K562 (cell line): ENCODE data around the gene RNF227. TPM values are rescaled to one million over a fixed set of nuclear protein-coding genes. Genes with fewer than 3 reads are reported as not detected.
A peak's percentile ranks its signal among the peaks of the same experiment; 100 is the strongest.

Experiments
- CBX5 ChIP-seq: IDR thresholded peaks from 2 replicates; pipeline ENCODE4 v1.6.1; 2014; ENCODE audit warnings: low read depth, borderline replicate concordance
- ILF3 ChIP-seq: fragments of 450-650 bp; IDR thresholded peaks from 2 replicates; pipeline ENCODE4 v1.6.1; 2018; ENCODE audit warnings: antibody characterized with exemption, mild to moderate bottlenecking, moderate library complexity, borderline replicate concordance
- POLR2AphosphoS5 ChIP-seq: IDR thresholded peaks from 2 replicates; pipeline ENCODE4 v1.6.1; 2011; ENCODE audit warnings: mild to moderate bottlenecking, low read depth, low read length, moderate library complexity; ENCODE audit not compliant: control insufficient read depth, insufficient read depth
- SMC3 ChIP-seq: conservative IDR thresholded peaks from 2 replicates; pipeline ENCODE4 v1.6.1; 2011; ENCODE audit warnings: low read depth, low read length, improper control_type of control experiment; ENCODE audit not compliant: insufficient read depth
- TAF9B ChIP-seq: fragments of 450-650 bp; IDR thresholded peaks from 2 replicates; pipeline ENCODE4 v1.6.1; 2018; ENCODE audit warnings: mild to moderate bottlenecking; ENCODE audit not compliant: partially characterized antibody
- TBP ChIP-seq: optimal IDR thresholded peaks from 2 replicates; pipeline ENCODE3; 2011; ENCODE audit warnings: low read depth, low read length, improper control_type of control experiment
- ZKSCAN8 ChIP-seq: fragments of 200-800 bp; sonication (Bioruptor generic); IDR thresholded peaks from 2 replicates; pipeline ENCODE4 v1.6.1; 2016; ENCODE audit warnings: missing genetic modification characterization, missing compliant biosample characterization
- polyA plus RNA-seq, 8 experiments: library from polyadenylated mRNA; depleted of rRNA in 4 of 8; stranded (reverse) in 5 of 8; unstranded in 3 of 8; fragments of >200 nt; fragmentation: Nextera tagmentation in 2 of 8; fragmentation: Illumina TruSeq in 1 of 8; extraction: Ambion mirVana in 2 of 8; extraction: Trizol in 1 of 8; gene quantifications; 2 replicates each; pipeline versions ENCODE4 v1.2.1 to v1.2.3, GENCODE V29; 2011 to 2014; ENCODE audit warnings: inconsistent platforms in 1 of 8, missing spikeins in 1 of 8
- total RNA-seq, 7 experiments: library from RNA; depleted of rRNA in 6 of 7; stranded (reverse); fragments of >200 nt in 6 of 7; fragmentation: Illumina TruSeq in 2 of 7; extraction: Trizol in 2 of 7; gene quantifications; 2 replicates each; pipeline versions ENCODE4 v1.2.1 to v1.2.3, GENCODE V29; 2011 to 2021; ENCODE audit warnings: low replicate concordance in 1 of 7
- TF ChIP-seq, protein P1 (sequence below): fragments of 450-650 bp; IDR thresholded peaks from 2 replicates; pipeline ENCODE4 v1.6.1; 2016; ENCODE audit warnings: mild to moderate bottlenecking, moderate library complexity
- TF ChIP-seq, protein P2 (sequence below): fragments of 150-350 bp; conservative IDR thresholded peaks from 2 replicates; pipeline ENCODE4 v1.6.1; 2014; ENCODE audit warnings: low read length
- TF ChIP-seq, protein P3 (sequence below): fragments of 450-650 bp; IDR thresholded peaks from 2 replicates; pipeline ENCODE4 v1.6.1; 2016; ENCODE audit warnings: borderline replicate concordance
- TF ChIP-seq, protein P4 (sequence below): sonication (generic); formaldehyde crosslinking; IDR thresholded peaks from 2 replicates; pipeline ENCODE4 v1.5.0; 2020; ENCODE audit warnings: missing genetic modification reagents

Gene RNF227
- total and polyA plus RNA-seq, 9 of the 15 experiments (the other 6 are each of a cell fraction or from before 2014, with no cell fraction given): 1.1 to 6.7 (median 2.3) TPM

DNA sequence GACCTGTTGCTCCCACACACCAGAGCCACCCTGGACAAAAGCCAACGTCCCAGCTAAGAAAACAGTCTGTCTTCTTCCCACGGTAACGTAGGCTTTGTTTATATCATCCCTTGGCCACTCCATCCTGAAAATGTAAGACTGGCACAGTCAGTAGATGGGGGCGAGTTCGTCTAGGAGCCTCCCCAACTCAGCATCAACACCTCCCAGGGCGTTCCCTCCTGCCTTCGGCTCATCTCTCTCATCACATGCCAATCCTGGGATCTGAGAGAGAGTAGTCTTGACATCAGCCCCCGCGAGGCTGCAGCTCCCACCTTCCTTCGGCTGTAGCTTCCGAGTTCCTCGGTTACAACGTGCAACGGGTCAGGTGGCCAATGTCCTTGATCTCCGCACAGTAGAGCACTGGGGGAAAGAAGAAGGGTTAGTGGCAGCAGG lies 894 bp downstream of the RNF227 start (continued):
- TF ChIP-seq, protein P1, sequence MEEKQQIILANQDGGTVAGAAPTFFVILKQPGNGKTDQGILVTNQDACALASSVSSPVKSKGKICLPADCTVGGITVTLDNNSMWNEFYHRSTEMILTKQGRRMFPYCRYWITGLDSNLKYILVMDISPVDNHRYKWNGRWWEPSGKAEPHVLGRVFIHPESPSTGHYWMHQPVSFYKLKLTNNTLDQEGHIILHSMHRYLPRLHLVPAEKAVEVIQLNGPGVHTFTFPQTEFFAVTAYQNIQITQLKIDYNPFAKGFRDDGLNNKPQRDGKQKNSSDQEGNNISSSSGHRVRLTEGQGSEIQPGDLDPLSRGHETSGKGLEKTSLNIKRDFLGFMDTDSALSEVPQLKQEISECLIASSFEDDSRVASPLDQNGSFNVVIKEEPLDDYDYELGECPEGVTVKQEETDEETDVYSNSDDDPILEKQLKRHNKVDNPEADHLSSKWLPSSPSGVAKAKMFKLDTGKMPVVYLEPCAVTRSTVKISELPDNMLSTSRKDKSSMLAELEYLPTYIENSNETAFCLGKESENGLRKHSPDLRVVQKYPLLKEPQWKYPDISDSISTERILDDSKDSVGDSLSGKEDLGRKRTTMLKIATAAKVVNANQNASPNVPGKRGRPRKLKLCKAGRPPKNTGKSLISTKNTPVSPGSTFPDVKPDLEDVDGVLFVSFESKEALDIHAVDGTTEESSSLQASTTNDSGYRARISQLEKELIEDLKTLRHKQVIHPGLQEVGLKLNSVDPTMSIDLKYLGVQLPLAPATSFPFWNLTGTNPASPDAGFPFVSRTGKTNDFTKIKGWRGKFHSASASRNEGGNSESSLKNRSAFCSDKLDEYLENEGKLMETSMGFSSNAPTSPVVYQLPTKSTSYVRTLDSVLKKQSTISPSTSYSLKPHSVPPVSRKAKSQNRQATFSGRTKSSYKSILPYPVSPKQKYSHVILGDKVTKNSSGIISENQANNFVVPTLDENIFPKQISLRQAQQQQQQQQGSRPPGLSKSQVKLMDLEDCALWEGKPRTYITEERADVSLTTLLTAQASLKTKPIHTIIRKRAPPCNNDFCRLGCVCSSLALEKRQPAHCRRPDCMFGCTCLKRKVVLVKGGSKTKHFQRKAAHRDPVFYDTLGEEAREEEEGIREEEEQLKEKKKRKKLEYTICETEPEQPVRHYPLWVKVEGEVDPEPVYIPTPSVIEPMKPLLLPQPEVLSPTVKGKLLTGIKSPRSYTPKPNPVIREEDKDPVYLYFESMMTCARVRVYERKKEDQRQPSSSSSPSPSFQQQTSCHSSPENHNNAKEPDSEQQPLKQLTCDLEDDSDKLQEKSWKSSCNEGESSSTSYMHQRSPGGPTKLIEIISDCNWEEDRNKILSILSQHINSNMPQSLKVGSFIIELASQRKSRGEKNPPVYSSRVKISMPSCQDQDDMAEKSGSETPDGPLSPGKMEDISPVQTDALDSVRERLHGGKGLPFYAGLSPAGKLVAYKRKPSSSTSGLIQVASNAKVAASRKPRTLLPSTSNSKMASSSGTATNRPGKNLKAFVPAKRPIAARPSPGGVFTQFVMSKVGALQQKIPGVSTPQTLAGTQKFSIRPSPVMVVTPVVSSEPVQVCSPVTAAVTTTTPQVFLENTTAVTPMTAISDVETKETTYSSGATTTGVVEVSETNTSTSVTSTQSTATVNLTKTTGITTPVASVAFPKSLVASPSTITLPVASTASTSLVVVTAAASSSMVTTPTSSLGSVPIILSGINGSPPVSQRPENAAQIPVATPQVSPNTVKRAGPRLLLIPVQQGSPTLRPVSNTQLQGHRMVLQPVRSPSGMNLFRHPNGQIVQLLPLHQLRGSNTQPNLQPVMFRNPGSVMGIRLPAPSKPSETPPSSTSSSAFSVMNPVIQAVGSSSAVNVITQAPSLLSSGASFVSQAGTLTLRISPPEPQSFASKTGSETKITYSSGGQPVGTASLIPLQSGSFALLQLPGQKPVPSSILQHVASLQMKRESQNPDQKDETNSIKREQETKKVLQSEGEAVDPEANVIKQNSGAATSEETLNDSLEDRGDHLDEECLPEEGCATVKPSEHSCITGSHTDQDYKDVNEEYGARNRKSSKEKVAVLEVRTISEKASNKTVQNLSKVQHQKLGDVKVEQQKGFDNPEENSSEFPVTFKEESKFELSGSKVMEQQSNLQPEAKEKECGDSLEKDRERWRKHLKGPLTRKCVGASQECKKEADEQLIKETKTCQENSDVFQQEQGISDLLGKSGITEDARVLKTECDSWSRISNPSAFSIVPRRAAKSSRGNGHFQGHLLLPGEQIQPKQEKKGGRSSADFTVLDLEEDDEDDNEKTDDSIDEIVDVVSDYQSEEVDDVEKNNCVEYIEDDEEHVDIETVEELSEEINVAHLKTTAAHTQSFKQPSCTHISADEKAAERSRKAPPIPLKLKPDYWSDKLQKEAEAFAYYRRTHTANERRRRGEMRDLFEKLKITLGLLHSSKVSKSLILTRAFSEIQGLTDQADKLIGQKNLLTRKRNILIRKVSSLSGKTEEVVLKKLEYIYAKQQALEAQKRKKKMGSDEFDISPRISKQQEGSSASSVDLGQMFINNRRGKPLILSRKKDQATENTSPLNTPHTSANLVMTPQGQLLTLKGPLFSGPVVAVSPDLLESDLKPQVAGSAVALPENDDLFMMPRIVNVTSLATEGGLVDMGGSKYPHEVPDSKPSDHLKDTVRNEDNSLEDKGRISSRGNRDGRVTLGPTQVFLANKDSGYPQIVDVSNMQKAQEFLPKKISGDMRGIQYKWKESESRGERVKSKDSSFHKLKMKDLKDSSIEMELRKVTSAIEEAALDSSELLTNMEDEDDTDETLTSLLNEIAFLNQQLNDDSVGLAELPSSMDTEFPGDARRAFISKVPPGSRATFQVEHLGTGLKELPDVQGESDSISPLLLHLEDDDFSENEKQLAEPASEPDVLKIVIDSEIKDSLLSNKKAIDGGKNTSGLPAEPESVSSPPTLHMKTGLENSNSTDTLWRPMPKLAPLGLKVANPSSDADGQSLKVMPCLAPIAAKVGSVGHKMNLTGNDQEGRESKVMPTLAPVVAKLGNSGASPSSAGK: no peak
- TF ChIP-seq ILF3: no peak
- TF ChIP-seq, protein P2, sequence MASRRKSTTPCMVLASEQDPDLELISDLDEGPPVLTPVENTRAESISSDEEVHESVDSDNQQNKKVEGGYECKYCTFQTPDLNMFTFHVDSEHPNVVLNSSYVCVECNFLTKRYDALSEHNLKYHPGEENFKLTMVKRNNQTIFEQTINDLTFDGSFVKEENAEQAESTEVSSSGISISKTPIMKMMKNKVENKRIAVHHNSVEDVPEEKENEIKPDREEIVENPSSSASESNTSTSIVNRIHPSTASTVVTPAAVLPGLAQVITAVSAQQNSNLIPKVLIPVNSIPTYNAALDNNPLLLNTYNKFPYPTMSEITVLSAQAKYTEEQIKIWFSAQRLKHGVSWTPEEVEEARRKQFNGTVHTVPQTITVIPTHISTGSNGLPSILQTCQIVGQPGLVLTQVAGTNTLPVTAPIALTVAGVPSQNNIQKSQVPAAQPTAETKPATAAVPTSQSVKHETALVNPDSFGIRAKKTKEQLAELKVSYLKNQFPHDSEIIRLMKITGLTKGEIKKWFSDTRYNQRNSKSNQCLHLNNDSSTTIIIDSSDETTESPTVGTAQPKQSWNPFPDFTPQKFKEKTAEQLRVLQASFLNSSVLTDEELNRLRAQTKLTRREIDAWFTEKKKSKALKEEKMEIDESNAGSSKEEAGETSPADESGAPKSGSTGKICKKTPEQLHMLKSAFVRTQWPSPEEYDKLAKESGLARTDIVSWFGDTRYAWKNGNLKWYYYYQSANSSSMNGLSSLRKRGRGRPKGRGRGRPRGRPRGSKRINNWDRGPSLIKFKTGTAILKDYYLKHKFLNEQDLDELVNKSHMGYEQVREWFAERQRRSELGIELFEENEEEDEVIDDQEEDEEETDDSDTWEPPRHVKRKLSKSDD: no peak
- TF ChIP-seq TAF9B: no peak
- TF ChIP-seq SMC3: no peak
- TF ChIP-seq, protein P3, sequence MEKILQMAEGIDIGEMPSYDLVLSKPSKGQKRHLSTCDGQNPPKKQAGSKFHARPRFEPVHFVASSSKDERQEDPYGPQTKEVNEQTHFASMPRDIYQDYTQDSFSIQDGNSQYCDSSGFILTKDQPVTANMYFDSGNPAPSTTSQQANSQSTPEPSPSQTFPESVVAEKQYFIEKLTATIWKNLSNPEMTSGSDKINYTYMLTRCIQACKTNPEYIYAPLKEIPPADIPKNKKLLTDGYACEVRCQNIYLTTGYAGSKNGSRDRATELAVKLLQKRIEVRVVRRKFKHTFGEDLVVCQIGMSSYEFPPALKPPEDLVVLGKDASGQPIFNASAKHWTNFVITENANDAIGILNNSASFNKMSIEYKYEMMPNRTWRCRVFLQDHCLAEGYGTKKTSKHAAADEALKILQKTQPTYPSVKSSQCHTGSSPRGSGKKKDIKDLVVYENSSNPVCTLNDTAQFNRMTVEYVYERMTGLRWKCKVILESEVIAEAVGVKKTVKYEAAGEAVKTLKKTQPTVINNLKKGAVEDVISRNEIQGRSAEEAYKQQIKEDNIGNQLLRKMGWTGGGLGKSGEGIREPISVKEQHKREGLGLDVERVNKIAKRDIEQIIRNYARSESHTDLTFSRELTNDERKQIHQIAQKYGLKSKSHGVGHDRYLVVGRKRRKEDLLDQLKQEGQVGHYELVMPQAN: 0 out of 2 replicates have a peak, but pooled peaks have one; percentile 47
- TF ChIP-seq TBP: no peak
- TF ChIP-seq, protein P4, sequence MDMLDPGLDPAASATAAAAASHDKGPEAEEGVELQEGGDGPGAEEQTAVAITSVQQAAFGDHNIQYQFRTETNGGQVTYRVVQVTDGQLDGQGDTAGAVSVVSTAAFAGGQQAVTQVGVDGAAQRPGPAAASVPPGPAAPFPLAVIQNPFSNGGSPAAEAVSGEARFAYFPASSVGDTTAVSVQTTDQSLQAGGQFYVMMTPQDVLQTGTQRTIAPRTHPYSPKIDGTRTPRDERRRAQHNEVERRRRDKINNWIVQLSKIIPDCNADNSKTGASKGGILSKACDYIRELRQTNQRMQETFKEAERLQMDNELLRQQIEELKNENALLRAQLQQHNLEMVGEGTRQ (CRISPR knock-in tag): no peak
- no peak for TF ChIP-seq CBX5
- no peak for TF ChIP-seq ZKSCAN8 (CRISPR knock-in tag)
- TF ChIP-seq POLR2AphosphoS5: no peak
